ENCODE data around the gene LRRK1.

LRRK1 gene

GRCh38 chr15:101044625-101045235 is 125.6 kb downstream of the LRRK1 start:
- no peak for DNase-seq (ENCODE audit: low spot score)

DNA sequence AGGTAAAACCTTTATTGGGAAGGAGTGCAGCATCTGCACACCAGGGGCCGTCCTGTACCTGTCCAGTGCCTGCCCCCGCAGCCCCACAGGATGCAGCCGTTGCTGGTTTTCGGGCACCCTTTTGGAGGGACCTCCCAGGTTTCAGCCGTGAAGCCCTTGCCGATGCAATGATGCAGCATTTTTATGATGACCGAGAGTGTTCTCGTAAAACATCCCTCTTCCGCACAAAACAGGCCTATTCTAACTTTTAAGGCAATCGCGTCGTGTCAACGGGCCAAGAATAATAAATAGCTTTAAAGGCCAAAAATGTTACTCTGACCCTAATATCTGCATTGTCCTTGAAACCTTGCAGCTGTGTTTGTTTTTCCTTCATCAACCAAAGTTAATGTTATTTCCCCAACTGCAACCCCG is 126.1 kb downstream of the LRRK1 start:
- DNase-seq (ENCODE audit: low spot score): no peak

DNA sequence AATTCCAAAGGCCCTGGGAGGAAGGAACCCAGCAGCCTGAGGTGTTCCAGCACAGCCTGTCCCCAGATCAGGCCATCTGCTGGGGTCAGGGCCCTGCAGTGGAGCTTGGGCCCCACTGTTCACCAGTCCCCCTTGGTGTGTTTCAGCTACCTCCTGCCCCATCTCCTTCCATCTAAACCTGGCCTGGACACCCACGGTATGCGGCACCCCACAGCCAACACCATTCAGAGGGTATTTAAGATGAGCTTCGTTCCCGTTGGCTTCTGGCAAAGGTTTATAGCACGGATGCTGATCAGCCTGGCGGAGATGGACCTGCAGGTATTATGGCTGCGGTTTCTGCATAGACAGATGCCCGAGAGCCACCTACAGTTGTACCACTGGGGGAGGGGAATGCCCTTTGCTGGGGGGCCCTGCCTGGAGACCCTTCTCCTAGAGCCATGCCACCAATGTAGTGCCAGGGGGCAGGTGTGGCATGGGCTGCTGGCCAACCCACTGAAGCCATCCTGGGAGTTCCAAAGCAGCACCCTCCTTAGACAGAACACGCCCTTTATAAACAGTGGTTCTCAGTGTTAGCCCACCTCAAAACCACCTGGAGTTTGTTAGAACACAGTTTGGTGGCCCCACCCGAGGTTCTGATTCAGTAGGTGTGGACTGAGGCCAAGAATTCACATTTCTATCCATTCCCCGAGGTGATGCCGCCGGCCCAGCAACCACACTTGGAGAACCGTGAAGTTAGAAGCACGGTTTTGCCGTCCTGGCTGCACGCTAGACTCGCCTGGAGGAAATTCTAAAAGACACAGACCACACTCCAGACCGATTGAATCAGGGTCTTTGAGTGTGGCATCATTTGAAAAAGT is 126.9 kb downstream of the LRRK1 start:
- DNase-seq (ENCODE audit: low spot score): no peak

DNA sequence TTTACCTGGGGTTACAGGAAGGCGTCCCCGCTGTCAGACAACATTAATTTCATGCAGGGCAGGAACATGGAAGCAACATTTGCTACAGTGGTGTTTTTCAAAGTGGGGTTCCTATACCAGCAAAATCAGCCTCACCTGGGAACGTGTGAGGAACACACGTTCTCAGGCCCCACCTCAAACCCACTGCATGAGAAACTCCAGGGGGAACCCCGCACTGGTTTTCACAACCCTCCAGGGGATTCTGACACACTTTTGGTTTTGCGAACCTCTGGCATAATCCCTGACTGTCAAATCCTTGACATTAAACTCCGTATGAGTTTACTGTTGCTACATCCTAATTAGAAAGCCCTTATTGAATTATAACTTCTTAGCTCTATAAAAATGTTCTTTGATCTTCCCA is 127.7 kb downstream of the LRRK1 start:
- no peak for DNase-seq (ENCODE audit: low spot score)

- no peak for DNase-seq (ENCODE audit: low spot score)
These were observed 128.2 kb downstream of the LRRK1 start for GRCh38 chr15:101047301-101047781.

DNA sequence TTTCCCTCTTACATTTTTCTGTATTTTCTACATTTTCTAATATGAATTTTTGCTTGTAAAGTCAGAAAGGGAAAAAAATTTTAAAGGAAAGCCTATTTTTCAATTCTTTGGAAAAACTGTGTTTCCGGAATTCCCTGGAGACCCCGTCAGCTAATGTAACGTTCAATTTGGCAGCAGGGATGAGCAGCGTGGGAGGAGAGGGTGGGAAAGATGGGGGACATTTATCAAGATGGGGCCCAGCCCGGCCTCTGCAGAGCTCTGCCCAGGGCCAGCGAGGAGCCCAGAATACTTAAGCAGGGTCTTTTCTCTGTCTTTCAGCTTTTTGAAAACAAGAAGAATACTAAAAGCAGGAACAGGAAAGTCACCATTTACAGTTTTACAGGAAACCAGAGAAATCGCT is 129.0 kb downstream of the LRRK1 start:
- no peak for DNase-seq (ENCODE audit: low spot score)

DNA sequence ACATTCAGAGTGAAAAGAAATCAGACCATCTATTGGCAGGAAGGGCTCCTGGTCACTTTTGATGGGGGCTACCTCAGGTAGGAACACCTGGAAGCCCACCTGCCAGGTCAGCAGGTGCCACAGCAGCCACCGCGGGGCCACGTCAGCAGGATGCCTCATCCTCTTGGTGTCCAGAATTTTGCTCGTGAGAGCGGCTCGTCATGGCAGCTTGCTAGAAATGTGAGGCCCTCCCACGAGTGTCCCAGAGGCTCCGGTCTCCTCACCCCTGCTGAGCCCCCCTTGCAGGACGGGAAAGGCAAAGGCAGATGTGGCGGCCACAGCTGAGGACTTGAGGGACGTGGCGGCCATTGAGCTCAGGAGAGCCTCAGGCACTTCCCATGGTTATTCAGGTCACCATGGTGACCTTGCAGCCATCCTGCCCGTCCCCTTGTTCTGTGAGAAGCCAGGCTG is 129.4 kb downstream of the LRRK1 start:
- no peak for DNase-seq (ENCODE audit: low spot score)

DNA sequence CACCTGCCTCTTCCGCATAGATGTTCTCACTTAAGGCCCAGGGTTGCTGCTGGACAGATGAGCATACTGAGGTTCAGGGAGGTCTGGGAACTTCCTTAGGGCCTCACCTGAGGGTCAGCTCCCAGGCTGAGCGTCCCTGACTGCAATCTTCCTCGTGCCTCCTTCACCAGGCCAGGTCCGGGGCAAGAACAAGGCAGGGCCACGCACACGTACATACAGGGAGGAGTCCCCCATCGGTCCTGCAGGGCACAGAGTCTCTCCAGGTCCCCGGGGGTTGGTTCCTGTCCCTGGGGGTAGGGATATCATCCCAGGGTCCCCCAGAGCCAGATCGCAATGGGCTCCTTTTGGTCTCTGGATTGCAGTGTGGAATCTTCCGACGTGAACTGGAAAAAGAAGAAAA is 130.1 kb downstream of the LRRK1 start:
- no peak for DNase-seq (ENCODE audit: low spot score)

DNA sequence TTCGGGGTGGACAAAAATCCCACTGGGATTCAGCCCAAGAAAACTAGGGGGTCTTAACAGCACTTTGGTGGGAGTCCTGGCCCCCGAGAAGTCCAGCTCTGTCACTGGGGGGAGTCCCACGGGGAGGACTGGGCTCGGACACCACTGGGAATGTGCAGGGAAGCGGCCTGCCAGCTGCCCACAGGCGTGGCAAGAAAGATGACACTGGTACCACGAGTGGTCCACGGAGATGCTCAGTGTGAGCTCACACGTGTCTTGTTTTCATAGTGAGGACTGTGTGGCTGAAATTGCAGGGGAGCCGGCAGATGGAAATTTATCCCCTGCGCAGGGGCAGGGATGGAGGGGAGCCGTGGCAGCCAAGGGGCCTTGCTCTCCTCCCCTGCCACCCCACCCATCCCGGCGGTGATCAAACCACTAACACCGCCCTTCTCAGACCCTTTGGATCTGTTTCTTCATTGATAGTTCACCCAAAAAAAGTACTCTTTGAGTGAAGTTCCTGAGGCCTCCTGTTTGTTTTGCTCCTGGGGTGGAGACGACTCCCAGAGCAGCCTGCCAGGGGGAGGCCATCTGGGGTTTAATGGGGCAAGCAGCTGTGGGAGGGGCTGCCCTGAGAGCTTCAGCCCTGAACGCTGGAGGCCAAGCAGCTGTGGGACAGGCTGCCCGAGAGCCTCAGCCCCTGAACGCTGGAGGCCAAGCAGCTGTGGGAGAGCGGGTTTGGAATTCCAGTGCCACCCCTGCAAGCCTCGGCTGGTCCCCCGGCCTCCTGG is 130.9 kb downstream of the LRRK1 start:
- no peak for DNase-seq (ENCODE audit: low spot score)

- no peak for DNase-seq (ENCODE audit: low spot score)
These were observed 131.6 kb downstream of the LRRK1 start for GRCh38 chr15:101050623-101051290.

GRCh38 chr15:101051291-101052030 is 132.3 kb downstream of the LRRK1 start:
- no peak for DNase-seq (ENCODE audit: low spot score)

DNA sequence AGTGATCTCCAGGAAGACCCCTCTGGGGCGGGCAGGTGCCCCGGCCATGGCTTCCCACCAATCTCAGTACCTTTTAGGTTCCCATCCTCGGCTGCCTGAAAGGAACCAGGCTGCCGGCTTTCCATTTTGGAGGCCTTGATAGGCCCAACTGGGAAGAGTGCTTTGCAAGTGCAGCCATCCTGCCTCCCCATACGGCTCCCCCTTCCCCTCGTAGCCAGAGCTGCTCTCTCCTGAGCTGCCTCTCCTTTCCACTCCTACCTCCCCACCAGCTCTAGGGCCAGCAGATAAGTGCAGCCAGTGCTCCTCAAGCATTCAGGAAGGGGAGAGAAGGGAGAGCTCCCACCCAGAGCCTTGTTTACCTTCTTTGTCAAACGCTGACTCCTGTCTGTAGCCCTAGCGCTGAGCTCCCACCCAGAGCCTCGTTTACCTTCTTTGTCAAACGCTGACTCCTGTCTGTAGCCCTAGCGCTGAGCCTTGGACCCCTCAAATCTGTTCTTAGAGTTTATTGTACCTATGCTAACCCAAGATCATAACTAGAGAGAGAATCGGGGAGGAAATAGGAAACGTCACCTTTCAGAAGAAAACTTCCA is 133.0 kb downstream of the LRRK1 start:
- no peak for DNase-seq (ENCODE audit: low spot score)

DNA sequence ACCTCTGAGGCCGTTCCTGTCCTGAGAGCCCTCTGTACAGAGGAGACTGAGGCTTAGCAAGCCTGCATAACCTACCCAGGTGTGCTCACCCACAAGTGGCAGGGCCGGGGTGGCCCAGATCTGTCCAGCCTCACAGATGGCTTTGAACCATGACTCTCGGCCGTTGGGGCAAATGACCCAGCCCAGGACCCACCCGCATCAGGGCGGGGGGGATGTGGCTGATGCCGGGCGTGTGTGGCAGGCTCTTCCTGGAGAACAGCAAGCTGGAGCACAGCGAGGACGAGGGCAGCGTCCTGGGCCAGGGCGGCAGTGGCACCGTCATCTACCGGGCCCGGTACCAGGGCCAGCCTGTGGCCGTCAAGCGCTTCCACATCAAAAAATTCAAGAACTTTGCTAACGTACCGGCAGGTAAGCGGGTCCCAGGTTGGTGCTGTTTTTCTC is 133.5 kb downstream of the LRRK1 start:
- DNase-seq (ENCODE audit: low spot score): no peak

DNA sequence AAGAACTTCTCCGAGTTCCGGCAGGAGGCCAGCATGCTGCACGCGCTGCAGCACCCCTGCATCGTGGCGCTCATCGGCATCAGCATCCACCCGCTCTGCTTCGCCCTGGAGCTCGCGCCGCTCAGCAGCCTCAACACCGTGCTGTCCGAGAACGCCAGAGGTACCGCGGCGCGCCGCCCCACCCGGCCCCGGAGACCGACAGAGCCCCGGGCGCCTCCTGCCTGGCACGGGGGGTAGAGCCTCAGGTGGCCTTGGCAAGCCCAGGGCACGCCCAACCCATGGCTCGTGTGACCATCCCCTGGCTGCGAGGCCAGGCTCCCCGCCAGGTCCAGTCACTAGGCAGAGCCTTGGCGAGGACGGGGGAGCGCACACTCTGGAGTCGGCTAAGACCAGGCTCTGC is 134.1 kb downstream of the LRRK1 start:
- DNase-seq (ENCODE audit: low spot score): no peak

- DNase-seq (ENCODE audit: low spot score): no peak
These were observed 135.0 kb downstream of the LRRK1 start for GRCh38 chr15:101054116-101054515.

DNA sequence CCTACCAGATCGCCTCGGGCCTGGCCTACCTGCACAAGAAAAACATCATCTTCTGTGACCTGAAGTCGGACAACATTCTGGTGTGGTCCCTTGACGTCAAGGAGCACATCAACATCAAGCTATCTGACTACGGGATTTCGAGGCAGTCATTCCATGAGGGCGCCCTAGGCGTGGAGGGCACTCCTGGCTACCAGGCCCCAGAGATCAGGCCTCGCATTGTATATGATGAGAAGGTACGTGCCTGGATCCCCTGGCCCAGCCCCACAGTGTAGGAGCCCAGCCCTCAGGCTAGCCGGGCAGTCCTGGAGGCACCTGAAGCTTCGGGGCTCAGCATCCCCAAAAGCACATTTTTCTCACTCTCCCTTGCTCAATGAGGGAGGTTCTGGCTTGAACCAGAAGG is 135.8 kb downstream of the LRRK1 start:
- DNase-seq (ENCODE audit: low spot score): no peak

DNA sequence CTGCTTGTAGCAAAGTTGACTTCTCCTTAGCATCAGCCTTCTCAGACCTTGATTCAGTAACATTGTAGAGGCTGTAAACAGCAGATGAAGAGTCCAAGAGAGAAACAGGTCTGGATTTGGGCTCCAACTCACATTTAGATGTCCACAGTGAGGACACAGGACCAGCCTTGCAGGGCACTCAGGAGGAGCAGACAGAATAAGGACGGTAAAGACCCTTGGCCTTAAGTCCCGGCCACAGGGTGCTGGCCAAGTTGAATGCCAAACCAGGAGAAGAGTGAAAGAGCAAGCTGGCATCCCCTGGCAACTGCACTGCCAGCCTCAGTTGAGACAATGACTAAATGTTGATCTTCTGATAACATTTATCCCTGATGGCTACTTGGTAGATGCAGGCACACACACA is 136.3 kb downstream of the LRRK1 start:
- DNase-seq (ENCODE audit: low spot score): no peak

GRCh38 chr15:101056366-101057334 is 137.5 kb downstream of the LRRK1 start:
- no peak for DNase-seq (ENCODE audit: low spot score)

GRCh38 chr15:101057841-101058407 is 138.8 kb downstream of the LRRK1 start:
- no peak for DNase-seq (ENCODE audit: low spot score)

Data from activated CD4-positive, alpha-beta T cell treated with anti-CD3 and anti-CD28 coated beads, Interleukin-2, Interleukin-4, amounts not matched to agents 100 ng/mL and 50 ng/mL, durations not matched to agents 16 hours and 8 hours (primary cell).